Measurements from ENCODE around the gene RSKR.
A peak's percentile ranks its signal among the peaks of the same experiment; 100 is the strongest.

RSKR gene

DNA sequence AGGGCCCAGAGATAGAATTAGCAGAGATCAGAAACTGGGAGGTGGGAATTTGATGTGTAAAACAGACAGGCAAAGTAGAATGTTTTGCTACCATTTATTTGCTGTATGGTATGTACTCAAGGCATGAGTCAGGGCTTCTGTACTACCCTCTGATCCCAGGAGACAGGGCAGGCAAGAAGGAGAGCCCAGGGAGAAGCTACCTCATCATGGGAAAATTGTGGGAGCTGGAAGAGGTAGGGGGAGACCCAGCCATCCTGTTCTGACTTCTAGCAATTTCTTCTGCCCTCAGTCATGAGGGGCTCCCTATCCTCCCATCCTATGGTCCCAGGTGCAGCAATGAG lies 41.0 kb downstream of the RSKR start:
- Histone ChIP-seq H2BK12ac (ENCODE audit: low read length in 2 of 2) (no peak overlapping the region), H3K9ac (ENCODE audit: low read length) (no peak overlapping the region), H4K91ac (ENCODE audit: low read length) (no peak overlapping the region), H3K4me2 (ENCODE audit: low read length, poor library complexity, severe bottlenecking) (no peak overlapping the region), H2BK120ac (ENCODE audit: low read depth, low read length) (no peak overlapping the region), H3K36me3 (ENCODE audit: control insufficient read depth in 1 of 2, insufficient read depth in 2 of 2, low read depth in 1 of 2, low read length in 2 of 2) (peaks cover 6 to 10% of the 10 kb centered on the region in 2 experiments), H3K27me3 (ENCODE audit: control insufficient read depth in 1 of 2, insufficient read depth in 1 of 2, low read length in 2 of 2) (no peaks in the 10 kb centered on the region), H3K4me1 (ENCODE audit: control insufficient read depth, insufficient read depth, low read depth, low read length) (peaks cover 14% of the 10 kb centered on the region), H3K9me3 (ENCODE audit: control insufficient read depth, low read length) (no peaks in the 10 kb centered on the region), H3K27ac (ENCODE audit: low read length, poor library complexity, severe bottlenecking) (no peak overlapping the region), H3K23ac (ENCODE audit: low read length in 2 of 2) (no peak overlapping the region), H3K79me1 (replicated peaks; ENCODE audit: low read length, poor library complexity, severe bottlenecking) (peaks cover 10% of the 10 kb centered on the region), H3K18ac (ENCODE audit: low read depth in 1 of 2, low read length in 2 of 2) (no peak overlapping the region), H3K4me3 (ENCODE audit: insufficient read depth in 1 of 2, low read depth in 1 of 2, low read length in 2 of 2) (no peak overlapping the region), H2BK15ac (ENCODE audit: low read depth, poor library complexity, severe bottlenecking) (no peak overlapping the region), H2AFZ (ENCODE audit: low read depth, low read length) (no peak overlapping the region), H4K8ac (ENCODE audit: low read length) (no peak overlapping the region), H2AK5ac (ENCODE audit: low read length, severe bottlenecking) (no peak overlapping the region), H3K14ac (ENCODE audit: low read length in 2 of 2) (no peak overlapping the region), H3K4ac (ENCODE audit: low read depth in 1 of 2, low read length in 2 of 2) (no peak overlapping the region), H2BK5ac (ENCODE audit: low read depth, low read length, poor library complexity, severe bottlenecking) (no peak overlapping the region)
- DNase-seq: no peak

DNA sequence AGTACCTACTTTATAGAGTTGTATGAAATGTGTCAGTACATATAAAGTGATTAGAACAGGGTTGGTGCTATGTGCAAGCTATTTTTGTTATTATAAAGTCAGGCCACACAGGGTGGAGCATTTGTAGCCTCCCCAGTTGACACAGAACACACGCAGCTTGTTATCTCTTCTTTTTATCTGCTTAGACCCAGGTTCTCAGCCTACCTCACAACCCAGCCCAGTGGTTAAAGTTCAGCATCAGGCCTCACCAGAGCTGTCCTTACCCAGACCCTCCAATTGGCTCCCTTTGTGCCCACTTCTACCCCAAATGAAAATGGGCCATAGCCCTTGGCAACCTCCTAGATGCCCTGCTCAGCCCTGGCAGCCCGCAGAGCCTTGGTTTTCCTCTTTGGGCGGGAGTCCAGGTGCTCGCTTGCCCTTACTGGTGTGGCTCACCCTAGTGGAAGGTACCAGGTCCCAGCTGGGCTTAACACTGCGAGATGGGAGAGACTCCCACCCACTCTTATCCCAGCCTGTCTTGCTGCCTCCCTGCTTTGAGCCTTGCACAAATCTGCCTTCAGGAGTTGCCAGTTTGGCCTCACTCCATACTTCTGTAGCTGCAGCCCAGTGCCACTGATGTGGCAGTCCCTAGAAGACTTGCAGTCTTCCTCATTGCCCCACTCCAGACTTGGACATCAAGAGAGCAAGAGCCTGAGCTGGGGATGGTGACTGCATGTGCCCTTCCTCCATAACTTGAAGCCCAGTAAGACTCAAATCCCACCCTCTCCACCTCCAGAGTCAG lies 41.5 kb downstream of the RSKR start:
- Histone ChIP-seq H3K14ac (ENCODE audit: low read length in 2 of 2) (no peak overlapping the region), H3K4ac (ENCODE audit: low read depth in 1 of 2, low read length in 2 of 2) (peak overlapping the region in 1 of 2 experiments; percentile 35), H3K4me2 (ENCODE audit: low read length, poor library complexity, severe bottlenecking) (no peak overlapping the region), H2BK120ac (ENCODE audit: low read depth, low read length) (no peak overlapping the region), H3K4me1 (ENCODE audit: control insufficient read depth, insufficient read depth, low read depth, low read length) (peaks cover 14% of the 10 kb centered on the region), H2BK15ac (ENCODE audit: low read depth, poor library complexity, severe bottlenecking) (no peak overlapping the region), H3K36me3 (ENCODE audit: control insufficient read depth in 1 of 2, insufficient read depth in 2 of 2, low read depth in 1 of 2, low read length in 2 of 2) (peaks cover 5 to 6% of the 10 kb centered on the region in 2 experiments), H2AFZ (ENCODE audit: low read depth, low read length) (no peak overlapping the region), H4K8ac (ENCODE audit: low read length) (peak overlapping the region; percentile 12), H3K79me1 (replicated peaks; ENCODE audit: low read length, poor library complexity, severe bottlenecking) (peaks cover 10% of the 10 kb centered on the region), H2BK5ac (ENCODE audit: low read depth, low read length, poor library complexity, severe bottlenecking) (no peak overlapping the region), H2AK5ac (ENCODE audit: low read length, severe bottlenecking) (no peak overlapping the region), H3K9me3 (ENCODE audit: control insufficient read depth, low read length) (no peaks in the 10 kb centered on the region), H3K18ac (ENCODE audit: low read depth in 1 of 2, low read length in 2 of 2) (no peak overlapping the region), H3K27me3 (ENCODE audit: control insufficient read depth in 1 of 2, insufficient read depth in 1 of 2, low read length in 2 of 2) (no peaks in the 10 kb centered on the region), H3K9ac (ENCODE audit: low read length) (peak overlapping the region; percentile 92), H3K4me3 (ENCODE audit: insufficient read depth in 1 of 2, low read depth in 1 of 2, low read length in 2 of 2) (peak overlapping the region in 1 of 2 experiments; percentile 99), H2BK12ac (ENCODE audit: low read length in 2 of 2) (peak overlapping the region in 1 of 2 experiments; percentile 25), H4K91ac (ENCODE audit: low read length) (no peak overlapping the region), H3K23ac (ENCODE audit: low read length in 2 of 2) (no peak overlapping the region), H3K27ac (ENCODE audit: low read length, poor library complexity, severe bottlenecking) (no peak overlapping the region)
- WGBS: 86% methylated on average over 5 of the region's 5 CpGs
- DNase-seq: no peak

DNA sequence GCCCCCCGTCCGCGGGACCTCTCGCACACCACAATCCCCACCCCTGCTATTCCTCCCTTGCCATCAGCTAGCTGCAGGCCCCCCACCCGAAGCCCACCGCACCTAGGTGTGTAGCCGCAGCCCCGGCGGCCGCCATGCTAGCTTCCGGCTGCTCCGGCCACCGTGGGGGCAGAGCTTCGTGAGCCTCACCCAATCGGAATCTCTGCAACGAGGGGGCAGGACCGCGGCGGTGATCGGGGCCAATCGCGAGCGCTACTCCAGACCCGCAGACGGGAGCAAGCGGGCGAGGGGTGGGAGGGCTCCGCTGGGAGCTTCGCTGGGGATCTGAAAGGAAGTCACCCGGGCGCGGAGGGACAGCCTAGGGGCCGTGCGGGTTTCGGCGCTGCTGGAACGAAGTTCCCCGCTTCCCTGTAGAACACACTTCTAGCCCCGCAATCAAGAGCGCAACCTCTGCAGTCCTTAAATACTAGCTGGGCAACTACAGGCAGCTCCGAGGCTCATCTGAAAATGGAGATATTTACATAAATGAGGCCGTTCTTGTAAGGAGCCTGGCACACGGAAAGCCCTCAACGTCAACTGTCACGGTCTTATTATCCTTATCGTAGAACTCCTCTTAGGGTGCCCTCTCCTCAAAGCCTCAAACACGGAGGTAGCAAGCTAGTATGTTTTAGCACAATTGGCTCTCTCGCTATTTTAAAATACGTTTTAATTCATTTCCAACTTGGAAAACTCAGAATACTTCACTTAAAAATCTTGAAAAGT lies 42.4 kb downstream of the RSKR start, which contains the start of gene PIGS:
Gene PIGS, minus strand, starts transcription at position 164 of the 762 bp plus-strand sequence. Its CDS starts 28 bp downstream, at position 136.
- H2BK5ac ChIP-seq (ENCODE audit: low read depth, low read length, poor library complexity, severe bottlenecking): no peak within 1 kb of the TSS
- no peak within 1 kb of the TSS for H3K27ac ChIP-seq (ENCODE audit: low read length, poor library complexity, severe bottlenecking)
- peak within 1 kb of the TSS; percentile 77 to 99 for H3K4me3 ChIP-seq (ENCODE audit: insufficient read depth in 1 of 2, low read depth in 1 of 2, low read length in 2 of 2)
- DNase-seq: peak; percentile 93
- no peak within 1 kb of the TSS for H2BK120ac ChIP-seq (ENCODE audit: low read depth, low read length)
- peak within 1 kb of the TSS; percentile 90 for H3K4me2 ChIP-seq (ENCODE audit: low read length, poor library complexity, severe bottlenecking)
- H3K79me1 ChIP-seq (replicated peaks; ENCODE audit: low read length, poor library complexity, severe bottlenecking): peaks cover 13% of the 10 kb centered on the region
- H3K4ac ChIP-seq (ENCODE audit: low read depth in 1 of 2, low read length in 2 of 2): peak within 1 kb of the TSS; percentile 35 to 57
- peak within 1 kb of the TSS in 1 of 2 experiments; percentile 68 for H3K14ac ChIP-seq (ENCODE audit: low read length in 2 of 2)
- peak within 1 kb of the TSS in 1 of 2 experiments; percentile 51 for H3K23ac ChIP-seq (ENCODE audit: low read length in 2 of 2)
- peak within 1 kb of the TSS; percentile 71 to 77 for H3K18ac ChIP-seq (ENCODE audit: low read depth in 1 of 2, low read length in 2 of 2)
- H3K36me3 ChIP-seq (ENCODE audit: control insufficient read depth in 1 of 2, insufficient read depth in 2 of 2, low read depth in 1 of 2, low read length in 2 of 2): peaks cover 6 to 11% of the 10 kb centered on the region in 2 experiments
- H2BK12ac ChIP-seq (ENCODE audit: low read length in 2 of 2): no peak within 1 kb of the TSS
- H3K4me1 ChIP-seq (ENCODE audit: control insufficient read depth, insufficient read depth, low read depth, low read length): peaks cover 10% of the 10 kb centered on the region
- H2AFZ ChIP-seq (ENCODE audit: low read depth, low read length): peak within 1 kb of the TSS; percentile 90
- H3K9ac ChIP-seq (ENCODE audit: low read length): peak within 1 kb of the TSS; percentile 92
- no peaks in the 10 kb centered on the region for H3K27me3 ChIP-seq (ENCODE audit: control insufficient read depth in 1 of 2, insufficient read depth in 1 of 2, low read length in 2 of 2)
- WGBS: 2% methylated on average over 46 of the region's 49 CpGs
- H3K9me3 ChIP-seq (ENCODE audit: control insufficient read depth, low read length): no peaks in the 10 kb centered on the region
- peak within 1 kb of the TSS; percentile 78 for H4K8ac ChIP-seq (ENCODE audit: low read length)
- no peak within 1 kb of the TSS for H2BK15ac ChIP-seq (ENCODE audit: low read depth, poor library complexity, severe bottlenecking)
- H4K91ac ChIP-seq (ENCODE audit: low read length): peak within 1 kb of the TSS; percentile 36
- no peak within 1 kb of the TSS for H2AK5ac ChIP-seq (ENCODE audit: low read length, severe bottlenecking)
